Activated T-cell treated with anti-CD3 and anti-CD28 coated beads, Interleukin-2, amount 50 U/mL, for 24 hours (primary cell): Measurements from ENCODE around the gene MAPK10.
"Not testable (repeated sequence)": the region's sequence is repeated elsewhere in the genome, so short reads cannot be mapped to it uniquely, and the experiment has no call there.

Experiments used
- DNase-seq: peaks from one replicate; pipeline ENCODE4 v3.0.0-alpha.2; 2020
- H3K27ac Mint-ChIP-seq: 2 replicates; pipeline ENCODE4 v1.8.0; 2020; ENCODE audit warnings: mild to moderate bottlenecking, mixed read lengths
- H3K27me3 Mint-ChIP-seq: 2 replicates; pipeline ENCODE4 v1.8.0; 2020; ENCODE audit warnings: mixed read lengths
- H3K36me3 Mint-ChIP-seq: 2 replicates; pipeline ENCODE4 v1.8.0; 2020; ENCODE audit warnings: low read depth, mixed read lengths
- H3K4me1 Mint-ChIP-seq: 2 replicates; pipeline ENCODE4 v1.8.0; 2020; ENCODE audit warnings: low read depth, mixed read lengths
- H3K4me3 Mint-ChIP-seq: 2 replicates; pipeline ENCODE4 v1.8.0; 2020; ENCODE audit warnings: mild to moderate bottlenecking, moderate library complexity, mixed read lengths
- H3K9me3 Mint-ChIP-seq: 2 replicates; pipeline ENCODE4 v1.8.0; 2020; ENCODE audit warnings: mixed read lengths

MAPK10 gene

DNA sequence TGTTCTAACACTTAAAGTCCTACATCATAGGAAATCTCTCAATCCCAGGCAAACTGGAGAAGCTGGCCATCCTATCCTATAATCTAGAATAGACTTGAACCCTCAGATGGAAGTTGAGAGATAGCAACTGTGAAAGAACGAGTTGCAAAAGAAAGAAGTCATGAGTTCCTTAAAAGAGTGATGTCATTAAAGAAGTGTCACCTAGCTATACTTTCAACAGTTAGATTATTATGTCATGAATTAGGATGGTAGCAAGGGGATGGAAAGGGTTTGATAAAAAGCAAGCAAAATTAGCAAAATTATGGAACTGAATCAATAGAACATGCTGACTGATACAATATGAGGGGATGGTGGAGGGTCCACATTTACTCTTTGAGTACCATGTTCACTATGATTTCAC is 7.1 kb upstream of the MAPK10 start:
- H3K36me3 Mint-ChIP-seq = no peaks in the 10 kb centered on the region
- no peaks in the 10 kb centered on the region for H3K4me1 Mint-ChIP-seq
- H3K4me3 Mint-ChIP-seq = no peak overlapping the region
- DNase-seq = no peak
- no peak overlapping the region for H3K27ac Mint-ChIP-seq
- H3K9me3 Mint-ChIP-seq = peaks cover 6% of the 10 kb centered on the region
- H3K27me3 Mint-ChIP-seq = peaks cover 3% of the 10 kb centered on the region

DNA sequence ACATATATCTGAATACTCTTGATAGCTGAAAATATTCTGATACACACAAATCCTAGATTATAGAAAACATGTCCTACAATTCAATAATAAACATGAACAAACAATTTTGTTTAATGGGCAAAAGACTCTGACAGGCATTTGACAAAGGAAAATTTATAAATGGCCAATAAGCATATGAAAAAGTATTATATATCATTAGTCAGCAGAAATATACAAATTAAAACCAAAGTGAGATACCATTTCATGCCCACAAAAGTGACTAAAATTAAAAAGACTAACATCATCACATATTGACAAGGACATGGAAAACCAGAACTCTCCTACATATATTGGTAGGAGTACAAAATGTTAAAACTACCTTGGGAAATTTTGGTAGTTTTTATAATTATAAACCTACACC is 2.7 kb upstream of the MAPK10 start:
- no peaks in the 10 kb centered on the region for H3K9me3 Mint-ChIP-seq
- no peak for DNase-seq
- H3K4me1 Mint-ChIP-seq = peaks cover 14% of the 10 kb centered on the region
- H3K27me3 Mint-ChIP-seq = peaks cover 4% of the 10 kb centered on the region
- no peak overlapping the region for H3K27ac Mint-ChIP-seq
- no peak overlapping the region for H3K4me3 Mint-ChIP-seq
- H3K36me3 Mint-ChIP-seq = no peaks in the 10 kb centered on the region

DNA sequence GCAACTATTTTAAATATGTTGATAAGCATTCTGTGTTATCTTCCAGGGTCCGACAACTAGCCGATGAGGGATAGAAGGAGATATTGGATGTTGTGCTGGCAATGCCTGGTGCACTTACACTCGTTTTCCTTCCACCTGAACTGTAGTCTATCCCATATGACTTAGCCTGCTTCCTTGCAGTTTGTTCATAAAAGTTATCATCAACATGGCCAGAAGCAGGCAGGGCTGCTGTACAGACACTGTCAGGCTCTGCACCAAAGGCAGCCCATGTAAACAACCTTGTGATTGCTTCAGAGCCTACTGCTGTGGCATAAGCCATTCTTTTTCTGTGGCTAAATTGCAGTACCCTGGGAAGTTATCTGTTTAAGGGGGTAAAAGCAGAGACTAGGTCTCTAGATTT is 1.6 kb downstream of the MAPK10 start:
- H3K4me1 Mint-ChIP-seq = peaks cover 19% of the 10 kb centered on the region
- no peaks in the 10 kb centered on the region for H3K9me3 Mint-ChIP-seq
- no peak for DNase-seq
- H3K27ac Mint-ChIP-seq = no peak overlapping the region
- peaks cover 4% of the 10 kb centered on the region for H3K27me3 Mint-ChIP-seq
- H3K4me3 Mint-ChIP-seq = no peak overlapping the region
- no peaks in the 10 kb centered on the region for H3K36me3 Mint-ChIP-seq

DNA sequence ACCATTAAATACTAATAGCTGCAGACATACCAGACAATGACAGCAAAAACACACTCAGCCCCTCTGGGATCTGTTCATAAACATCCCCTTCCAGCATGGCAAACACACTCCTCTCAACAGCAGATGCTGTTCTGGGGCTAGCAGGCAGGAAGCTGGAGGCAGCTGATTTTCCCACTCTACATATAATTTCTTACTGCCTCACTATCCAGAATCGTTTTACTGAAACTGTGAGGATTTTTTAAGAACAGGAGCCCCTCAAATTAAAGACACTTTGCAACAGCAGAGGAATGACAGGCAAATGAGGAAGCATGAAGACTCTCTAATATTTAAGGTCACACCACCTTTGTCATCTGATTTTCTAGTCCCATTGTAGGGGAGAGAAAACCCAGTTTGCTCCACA is 2.2 kb downstream of the MAPK10 start:
- H3K36me3 Mint-ChIP-seq = no peaks in the 10 kb centered on the region
- H3K27ac Mint-ChIP-seq = no peak overlapping the region
- peaks cover 19% of the 10 kb centered on the region for H3K4me1 Mint-ChIP-seq
- H3K27me3 Mint-ChIP-seq = peaks cover 4% of the 10 kb centered on the region
- no peaks in the 10 kb centered on the region for H3K9me3 Mint-ChIP-seq
- no peak overlapping the region for H3K4me3 Mint-ChIP-seq
- no peak for DNase-seq

DNA sequence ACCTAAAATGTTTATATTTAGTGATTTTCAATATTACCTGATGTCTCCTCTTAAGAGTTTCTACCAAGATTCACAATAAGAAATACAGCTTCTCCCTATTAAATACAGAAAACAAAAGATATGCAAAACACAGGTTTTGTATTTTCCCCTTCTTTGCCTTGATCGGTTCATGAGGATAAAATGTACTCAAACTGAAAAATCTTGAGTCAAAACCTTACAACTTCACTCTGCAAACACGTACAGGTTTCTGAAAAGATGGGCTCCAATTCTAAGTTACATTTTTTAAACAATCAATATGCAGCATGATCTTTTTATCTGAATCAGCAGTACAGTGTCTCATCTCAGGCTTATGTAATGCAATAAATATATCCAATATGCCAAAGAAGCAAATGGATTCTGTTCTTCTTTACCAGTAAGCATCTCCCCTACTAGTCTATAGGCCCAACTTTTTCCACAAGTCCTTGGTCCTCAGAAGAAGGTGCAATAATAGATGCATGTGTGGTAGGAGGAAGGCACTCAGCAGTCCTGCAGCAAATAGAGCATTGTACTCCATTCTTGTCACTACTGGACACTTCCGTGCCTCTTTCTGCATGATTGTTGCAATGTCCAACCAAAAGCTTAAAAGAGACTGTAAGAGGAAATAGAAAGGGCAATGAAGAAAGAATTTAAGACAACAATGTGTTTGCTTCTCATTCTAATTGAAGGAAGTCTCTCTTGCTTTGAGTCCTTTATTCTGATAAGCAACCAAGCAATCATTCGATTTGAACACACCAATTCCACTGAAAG is 3.2 kb downstream of the MAPK10 start:
- Mint-ChIP-seq H3K27me3 (peaks cover 4% of the 10 kb centered on the region), H3K9me3 (no peaks in the 10 kb centered on the region), H3K27ac (no peak overlapping the region), H3K4me3 (no peak overlapping the region), H3K4me1 (peaks cover 19% of the 10 kb centered on the region), H3K36me3 (no peaks in the 10 kb centered on the region)
- no peak for DNase-seq

DNA sequence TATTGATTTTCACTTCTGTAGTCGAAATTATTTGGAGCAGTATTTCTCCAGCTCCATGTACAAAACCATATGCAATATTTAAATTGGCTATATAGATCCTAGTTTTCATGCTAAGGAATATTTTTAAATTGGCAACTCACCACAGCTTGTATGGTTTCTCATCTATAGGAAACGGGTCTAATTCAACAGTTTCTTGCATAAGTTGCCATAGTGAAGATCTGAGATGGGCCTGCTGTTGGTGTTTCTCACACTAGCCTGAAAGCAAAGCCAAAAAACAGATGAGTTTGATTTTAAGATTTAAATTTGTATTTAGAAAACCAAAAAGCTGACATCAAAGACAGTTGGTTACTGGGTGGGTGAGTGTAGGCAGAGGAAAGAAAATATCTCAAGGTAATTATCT is 5.5 kb downstream of the MAPK10 start:
- Mint-ChIP-seq H3K27ac (no peak overlapping the region), H3K27me3 (no peaks in the 10 kb centered on the region), H3K9me3 (no peaks in the 10 kb centered on the region), H3K36me3 (no peaks in the 10 kb centered on the region), H3K4me3 (no peak overlapping the region), H3K4me1 (peaks cover 6% of the 10 kb centered on the region)
- DNase-seq = no peak

DNA sequence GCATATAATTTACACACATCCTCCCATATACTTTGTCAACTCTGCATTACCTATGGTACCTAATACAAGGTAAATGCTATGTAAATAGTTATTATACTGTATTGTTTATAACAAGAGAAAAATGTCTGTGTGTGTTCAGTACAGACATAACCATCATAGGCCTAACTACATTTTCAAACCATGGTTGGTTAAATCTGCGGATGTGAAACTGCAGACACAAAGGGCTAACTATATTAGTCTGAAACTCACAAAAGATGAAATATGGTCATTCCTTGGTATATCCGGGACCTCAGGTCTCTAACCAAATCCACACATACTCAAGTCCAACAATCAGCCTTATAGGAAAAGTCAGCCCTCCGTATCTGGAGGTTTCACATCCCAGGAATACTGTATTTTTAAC is 13.5 kb downstream of the MAPK10 start:
- H3K27ac Mint-ChIP-seq = no peak overlapping the region
- H3K4me3 Mint-ChIP-seq = no peak overlapping the region
- H3K36me3 Mint-ChIP-seq = no peaks in the 10 kb centered on the region
- H3K9me3 Mint-ChIP-seq = no peaks in the 10 kb centered on the region
- no peaks in the 10 kb centered on the region for H3K4me1 Mint-ChIP-seq
- no peaks in the 10 kb centered on the region for H3K27me3 Mint-ChIP-seq
- no peak for DNase-seq

DNA sequence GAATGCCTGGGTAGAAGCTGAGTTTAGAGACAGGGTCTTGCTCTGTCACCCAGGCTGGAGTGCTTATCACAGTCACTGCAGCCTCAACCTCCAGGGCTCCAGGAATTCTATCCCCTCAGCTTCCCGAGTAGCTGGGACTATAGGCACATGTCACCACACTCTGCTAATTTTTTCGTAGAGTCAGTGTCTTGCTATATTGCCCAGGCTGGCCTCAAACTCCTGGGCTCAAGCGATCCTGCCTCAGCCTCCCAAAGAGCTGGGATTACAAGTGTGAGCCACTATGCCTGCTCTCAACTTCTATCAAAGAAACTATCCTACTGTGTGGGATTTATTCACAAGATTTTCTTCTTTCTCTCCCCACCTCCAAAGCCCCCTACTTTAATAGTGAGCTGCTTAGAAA is 15.7 kb downstream of the MAPK10 start:
- Mint-ChIP-seq H3K36me3 (no peaks in the 10 kb centered on the region), H3K4me3 (no peak overlapping the region), H3K27me3 (no peaks in the 10 kb centered on the region), H3K27ac (no peak overlapping the region), H3K4me1 (no peaks in the 10 kb centered on the region), H3K9me3 (no peaks in the 10 kb centered on the region)
- no peak for DNase-seq

DNA sequence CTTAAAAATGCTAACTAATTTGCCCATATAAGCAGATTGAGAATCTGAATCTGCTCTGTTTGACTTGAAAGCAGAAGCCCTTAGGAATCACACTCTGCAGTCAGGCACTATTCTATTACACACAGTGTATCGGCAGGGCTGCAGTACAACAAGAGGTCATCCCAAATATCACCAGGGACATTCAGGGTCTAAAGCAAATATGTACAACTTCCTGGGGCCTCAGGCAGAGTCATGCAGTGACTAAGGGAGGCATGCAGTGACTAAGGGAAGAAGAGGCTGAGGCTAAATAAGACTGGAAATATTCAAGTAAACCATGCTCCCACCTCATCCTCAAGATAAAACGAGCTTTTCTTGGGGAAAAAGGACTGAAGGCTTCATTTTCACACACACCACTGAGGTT is 20.9 kb downstream of the MAPK10 start:
- no peaks in the 10 kb centered on the region for H3K27me3 Mint-ChIP-seq
- no peaks in the 10 kb centered on the region for H3K36me3 Mint-ChIP-seq
- H3K9me3 Mint-ChIP-seq = no peaks in the 10 kb centered on the region
- DNase-seq = no peak
- no peak overlapping the region for H3K4me3 Mint-ChIP-seq
- no peaks in the 10 kb centered on the region for H3K4me1 Mint-ChIP-seq
- H3K27ac Mint-ChIP-seq = no peak overlapping the region

DNA sequence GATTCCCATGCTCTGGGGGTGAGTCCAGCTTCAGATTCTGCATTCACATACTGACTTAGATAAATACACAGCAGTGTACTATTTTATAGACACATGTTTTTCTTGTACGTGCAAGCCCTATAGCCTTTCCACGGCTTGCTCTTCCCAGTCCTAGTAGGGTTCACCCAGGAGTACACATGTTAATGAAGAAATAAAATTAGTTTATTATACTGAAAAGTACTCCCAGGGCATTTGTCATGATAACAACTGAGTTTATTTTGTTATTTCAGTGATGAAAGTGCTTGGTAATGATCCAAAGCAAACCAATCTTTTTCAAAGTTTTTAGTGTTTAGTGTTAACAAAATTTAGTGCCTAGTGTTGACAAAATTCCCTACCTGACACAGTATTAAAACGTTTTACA is 21.3 kb downstream of the MAPK10 start:
- no peaks in the 10 kb centered on the region for H3K9me3 Mint-ChIP-seq
- H3K36me3 Mint-ChIP-seq = no peaks in the 10 kb centered on the region
- no peak overlapping the region for H3K4me3 Mint-ChIP-seq
- no peak overlapping the region for H3K27ac Mint-ChIP-seq
- no peak for DNase-seq
- H3K4me1 Mint-ChIP-seq = no peaks in the 10 kb centered on the region
- no peaks in the 10 kb centered on the region for H3K27me3 Mint-ChIP-seq

DNA sequence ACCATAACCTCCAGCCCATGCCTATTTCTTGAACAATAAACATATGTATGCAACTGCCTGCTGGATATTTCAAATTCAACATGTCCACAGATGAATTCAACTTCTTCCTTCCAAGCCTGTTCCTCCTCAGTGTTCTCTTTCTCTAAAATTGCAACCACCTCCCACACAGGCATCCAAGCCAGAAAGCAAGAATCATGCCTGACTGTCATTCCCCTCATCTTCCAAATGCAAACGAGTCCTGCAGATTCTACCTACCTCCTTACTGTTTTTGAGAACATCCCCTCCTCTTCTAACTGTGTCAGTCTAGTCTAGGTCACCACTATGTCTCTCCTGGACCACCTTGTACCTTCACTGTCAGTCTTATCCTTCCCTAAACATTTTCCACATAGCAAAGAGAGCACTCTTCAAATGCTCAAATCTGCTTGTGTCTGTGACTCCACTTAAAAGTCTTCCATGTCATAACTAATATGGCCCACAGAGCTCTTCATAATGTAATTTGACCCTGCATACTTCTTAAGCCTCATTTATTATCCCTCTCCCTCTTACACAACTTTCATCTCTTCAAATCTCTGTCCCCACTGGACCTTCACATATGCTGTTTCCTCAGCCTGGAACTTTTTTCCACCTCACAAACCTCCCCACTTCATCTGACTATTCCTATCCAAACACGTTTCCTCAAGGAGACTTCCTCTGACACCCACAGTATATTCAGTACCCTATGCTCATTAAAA is 25.7 kb downstream of the MAPK10 start:
- no peaks in the 10 kb centered on the region for H3K27me3 Mint-ChIP-seq
- no peak overlapping the region for H3K27ac Mint-ChIP-seq
- H3K4me3 Mint-ChIP-seq = no peak overlapping the region
- no peaks in the 10 kb centered on the region for H3K36me3 Mint-ChIP-seq
- no peaks in the 10 kb centered on the region for H3K9me3 Mint-ChIP-seq
- DNase-seq = no peak
- H3K4me1 Mint-ChIP-seq = no peaks in the 10 kb centered on the region

DNA sequence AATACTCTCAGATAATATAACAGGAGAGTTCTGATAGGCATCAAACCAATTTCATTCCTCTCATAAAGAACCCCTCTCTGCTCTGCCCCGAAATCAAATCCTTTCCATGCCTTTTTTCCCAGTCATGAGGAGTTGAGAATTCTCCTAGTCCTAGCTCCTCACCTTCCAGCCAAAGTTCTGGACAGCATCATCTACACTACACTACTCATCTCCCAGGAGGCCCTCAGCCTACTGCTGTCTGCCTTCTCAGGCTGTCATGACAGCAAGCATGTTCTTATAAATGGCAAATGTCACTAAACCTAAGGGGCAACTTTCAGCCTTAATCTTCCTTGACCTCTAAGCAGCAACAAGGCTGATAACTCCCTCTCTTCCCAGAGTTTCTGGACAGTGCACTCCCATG is 26.6 kb downstream of the MAPK10 start:
- H3K27me3 Mint-ChIP-seq = no peaks in the 10 kb centered on the region

DNA sequence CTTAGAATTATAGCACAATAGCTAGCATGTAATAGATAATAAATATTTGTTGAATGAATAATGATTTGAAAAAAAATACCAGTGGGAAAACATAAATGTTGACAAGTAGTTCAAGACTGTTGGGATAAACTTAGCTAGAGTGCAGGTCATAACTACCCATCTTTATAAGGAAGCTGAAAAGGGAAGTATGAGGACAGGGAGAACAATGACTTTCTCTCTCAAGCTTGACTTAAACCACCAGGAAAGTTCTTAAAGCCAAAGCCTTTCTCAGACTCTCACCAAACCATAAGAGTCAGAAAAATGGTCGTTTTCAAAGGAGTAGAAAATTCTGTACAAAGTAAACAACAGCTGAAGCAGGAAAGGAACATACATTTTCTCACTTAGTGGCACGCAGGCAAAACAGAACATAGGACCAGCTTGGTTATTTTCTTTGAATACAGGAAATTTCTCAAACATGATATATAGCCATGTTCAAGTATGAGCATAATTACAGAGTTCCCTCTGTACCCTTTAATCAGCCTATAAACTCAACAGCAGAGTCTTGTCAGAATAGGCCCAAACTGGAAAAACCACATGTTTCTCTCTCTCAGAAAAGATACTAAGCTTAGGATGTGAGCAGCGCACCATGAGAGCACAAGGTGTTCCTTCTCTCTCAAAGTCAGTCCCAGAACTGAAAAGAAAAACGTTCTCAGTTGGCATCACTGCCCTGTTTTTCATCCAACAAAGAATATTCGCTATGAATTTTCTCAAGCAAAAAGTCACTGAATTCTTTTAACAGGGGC is 28.7 kb downstream of the MAPK10 start:
- Mint-ChIP-seq H3K27me3 (peaks cover under 1% of the 10 kb centered on the region), H3K4me3 (no peak overlapping the region), H3K4me1 (no peaks in the 10 kb centered on the region), H3K27ac (no peak overlapping the region), H3K9me3 (no peaks in the 10 kb centered on the region), H3K36me3 (no peaks in the 10 kb centered on the region)
- DNase-seq = no peak

More for the DNA sequence above, 26.6 kb downstream of the MAPK10 start:
- Mint-ChIP-seq H3K27ac (no peak overlapping the region), H3K4me1 (no peaks in the 10 kb centered on the region), H3K4me3 (no peak overlapping the region), H3K9me3 (no peaks in the 10 kb centered on the region), H3K36me3 (no peaks in the 10 kb centered on the region)
- DNase-seq = no peak

DNA sequence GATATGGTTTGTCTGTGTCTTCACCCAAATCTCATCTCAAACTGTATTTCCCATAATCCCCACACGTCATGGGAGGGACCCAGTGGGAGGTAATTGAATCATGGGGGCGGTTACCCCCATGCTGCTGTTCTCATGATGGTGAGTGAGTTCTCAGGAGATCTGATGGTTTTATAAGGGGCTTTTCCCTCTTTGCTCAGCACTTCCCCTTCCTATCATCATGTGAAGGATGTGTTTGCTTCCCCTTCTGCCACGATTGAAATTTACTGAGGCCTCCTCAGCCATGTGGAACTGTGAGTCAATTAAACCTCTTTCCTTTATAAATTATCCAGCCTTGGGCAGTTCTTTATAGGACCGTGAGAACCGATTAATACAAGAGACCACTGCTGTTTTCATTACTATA is 29.4 kb downstream of the MAPK10 start:
- H3K4me3 Mint-ChIP-seq, H3K4me1 Mint-ChIP-seq, H3K9me3 Mint-ChIP-seq, H3K27ac Mint-ChIP-seq, H3K27me3 Mint-ChIP-seq, H3K36me3 Mint-ChIP-seq, DNase-seq: not testable (repeated sequence)

DNA sequence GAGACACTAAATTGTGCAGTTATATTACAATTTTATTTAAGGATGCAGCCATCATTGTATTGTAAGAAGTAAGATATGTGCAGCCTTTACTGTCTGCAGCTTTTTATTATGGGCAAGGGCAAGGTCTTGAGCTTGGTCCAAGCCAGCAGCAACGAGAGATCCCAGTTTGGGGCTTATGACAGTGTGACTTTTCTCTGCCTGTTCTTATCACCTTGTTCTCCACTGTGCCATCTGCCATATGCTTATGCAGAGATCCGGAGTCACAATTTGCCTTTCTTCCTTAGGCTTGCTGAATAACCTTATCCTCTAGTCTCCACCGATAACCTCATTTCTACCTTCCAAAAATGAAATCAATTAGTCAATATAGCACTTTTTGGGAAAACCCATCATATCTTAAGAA is 30.4 kb downstream of the MAPK10 start:
- Mint-ChIP-seq H3K36me3 (no peaks in the 10 kb centered on the region), H3K27me3 (peaks cover 4% of the 10 kb centered on the region), H3K27ac (no peak overlapping the region), H3K4me3 (no peak overlapping the region), H3K9me3 (no peaks in the 10 kb centered on the region), H3K4me1 (no peaks in the 10 kb centered on the region)
- DNase-seq = no peak
